Measurements from ENCODE around the gene CNTN2.

CNTN2 gene

DNA sequence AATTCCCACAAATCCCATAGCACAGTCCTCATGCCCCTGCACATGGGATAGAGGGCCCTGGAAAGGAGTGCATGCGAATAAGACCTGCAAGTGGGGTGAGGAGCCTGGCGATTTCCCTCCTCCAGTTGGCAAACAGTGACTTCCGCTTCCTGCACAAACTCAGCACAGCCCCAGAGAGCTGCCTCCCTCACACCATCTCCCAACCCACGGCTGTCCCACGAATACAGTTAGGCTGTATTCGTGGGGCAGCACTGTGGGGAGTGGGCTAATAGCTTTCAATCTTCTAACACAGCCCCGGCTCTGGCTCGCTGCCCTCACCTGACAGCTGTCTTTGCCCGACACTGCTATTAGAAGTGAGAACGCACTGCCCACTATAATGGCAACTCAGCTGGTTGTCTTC lies 28.2 kb upstream of the CNTN2 start:
- Histone ChIP-seq H3K36me3 (ENCODE audit: insufficient read depth, low read length) (no peaks in the 10 kb centered on the region; the same call in 1 of the 2 replicates), H3K9me3 (ENCODE audit: control insufficient read depth, insufficient read depth, low read length) (no peaks in the 10 kb centered on the region), H3K4me1 (ENCODE audit: insufficient read depth, low read length) (peaks cover 12% of the 10 kb centered on the region; the same call in 1 of the 2 replicates), H3K9ac (ENCODE audit: low read depth, low read length) (no peak overlapping the region)

DNA sequence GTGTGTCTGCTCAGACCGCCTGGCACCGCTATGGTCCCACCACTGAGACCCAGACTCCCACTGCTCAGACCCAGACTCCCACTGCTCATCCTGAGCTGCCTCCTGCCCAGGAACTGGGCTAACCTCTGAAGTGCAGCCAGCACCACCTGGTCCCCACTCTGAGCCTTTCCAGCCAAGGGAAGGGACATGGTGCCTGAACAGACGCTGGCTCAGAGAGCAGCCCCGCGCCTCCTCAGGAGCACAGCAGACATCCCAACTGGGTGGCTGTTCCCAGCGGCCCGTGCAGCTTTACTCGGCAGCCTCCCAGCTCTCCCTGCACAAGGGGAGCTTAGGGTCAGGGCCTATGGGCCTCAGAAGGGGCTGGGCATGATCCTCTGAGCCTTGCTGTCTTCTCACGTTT lies 27.8 kb upstream of the CNTN2 start:
- Histone ChIP-seq H3K9ac (ENCODE audit: low read depth, low read length) (no peak overlapping the region), H3K36me3 (ENCODE audit: insufficient read depth, low read length) (no peaks in the 10 kb centered on the region; the same call in 1 of the 2 replicates), H3K9me3 (ENCODE audit: control insufficient read depth, insufficient read depth, low read length) (no peaks in the 10 kb centered on the region), H3K4me1 (ENCODE audit: insufficient read depth, low read length) (peaks cover 12% of the 10 kb centered on the region; the same call in 1 of the 2 replicates)

DNA sequence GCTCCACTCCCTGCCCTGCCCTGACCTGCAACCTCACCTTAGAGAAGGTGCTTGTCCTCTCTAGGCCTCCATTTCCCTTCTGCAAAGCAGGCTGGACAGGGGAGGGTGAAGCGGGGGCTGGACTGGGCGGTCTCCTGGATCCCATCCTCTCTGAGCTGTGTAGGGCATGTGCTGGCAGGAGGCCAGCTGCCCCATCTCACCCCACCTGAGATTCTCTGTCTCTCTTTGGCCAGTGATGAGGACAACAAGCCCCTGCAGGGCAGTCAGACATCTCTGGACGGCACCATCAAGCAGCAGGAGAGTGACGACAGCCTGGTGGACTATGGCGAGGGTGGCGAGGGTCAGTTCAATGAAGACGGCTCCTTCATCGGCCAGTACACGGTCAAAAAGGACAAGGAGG lies 26.9 kb upstream of the CNTN2 start:
- Histone ChIP-seq H3K36me3 (ENCODE audit: insufficient read depth, low read length) (no peaks in the 10 kb centered on the region; the same call in 1 of the 2 replicates), H3K4me1 (ENCODE audit: insufficient read depth, low read length) (peaks cover 12% of the 10 kb centered on the region; the same call in 1 of the 2 replicates), H3K9ac (ENCODE audit: low read depth, low read length) (no peak overlapping the region), H3K9me3 (ENCODE audit: control insufficient read depth, insufficient read depth, low read length) (no peaks in the 10 kb centered on the region)

DNA sequence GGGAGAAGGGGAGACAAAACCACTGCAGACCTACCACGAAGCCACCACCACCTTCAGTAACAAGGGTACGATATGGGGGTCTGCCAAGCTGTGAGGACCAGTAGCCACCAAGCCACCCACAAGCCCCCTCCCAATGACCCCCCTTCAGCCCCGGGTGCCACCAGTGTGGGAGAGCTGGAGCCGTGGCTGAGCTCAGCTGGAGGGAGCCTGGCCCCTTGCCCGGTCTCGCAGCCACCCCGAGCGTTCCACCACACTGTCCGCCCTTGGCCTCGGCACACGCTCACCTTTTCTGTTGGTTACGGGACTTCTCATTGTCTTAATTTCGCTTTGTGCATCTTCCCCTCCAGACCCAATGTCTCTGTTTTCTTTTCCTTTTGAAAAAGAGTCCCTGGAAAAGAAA lies 26.4 kb upstream of the CNTN2 start:
- Histone ChIP-seq H3K36me3 (ENCODE audit: insufficient read depth, low read length) (no peaks in the 10 kb centered on the region), H3K9ac (ENCODE audit: low read depth, low read length) (no peak overlapping the region), H3K4me1 (ENCODE audit: insufficient read depth, low read length) (peaks cover 12% of the 10 kb centered on the region; the same call in 1 of the 2 replicates), H3K9me3 (ENCODE audit: control insufficient read depth, insufficient read depth, low read length) (no peaks in the 10 kb centered on the region)

DNA sequence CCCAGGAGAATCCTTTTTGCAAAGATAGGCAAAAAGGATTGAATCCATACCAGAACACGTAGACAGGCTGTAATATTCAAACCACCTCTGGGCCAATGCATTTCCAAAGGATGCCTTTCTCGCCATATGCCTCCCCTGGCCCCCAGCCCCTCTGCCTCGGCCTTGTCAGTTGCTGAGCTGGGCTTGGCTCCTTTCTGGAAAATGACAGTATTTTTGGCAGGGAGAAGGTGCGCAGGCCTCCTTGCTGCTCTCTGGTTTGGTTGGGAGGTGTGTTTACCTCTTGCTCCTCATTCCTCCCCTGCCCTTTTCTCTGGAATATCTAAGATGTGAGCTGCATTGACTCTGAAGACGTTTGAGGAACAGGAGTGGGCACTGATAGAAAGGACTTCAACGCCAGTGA lies 26.0 kb upstream of the CNTN2 start:
- no peak overlapping the region for H3K9ac ChIP-seq (ENCODE audit: low read depth, low read length)
- no peaks in the 10 kb centered on the region for H3K9me3 ChIP-seq (ENCODE audit: control insufficient read depth, insufficient read depth, low read length)
- H3K36me3 ChIP-seq (ENCODE audit: insufficient read depth, low read length), result no peaks in the 10 kb centered on the region
- H3K4me1 ChIP-seq (ENCODE audit: insufficient read depth, low read length), result peaks cover 12% of the 10 kb centered on the region; the same call in 1 of the 2 replicates

DNA sequence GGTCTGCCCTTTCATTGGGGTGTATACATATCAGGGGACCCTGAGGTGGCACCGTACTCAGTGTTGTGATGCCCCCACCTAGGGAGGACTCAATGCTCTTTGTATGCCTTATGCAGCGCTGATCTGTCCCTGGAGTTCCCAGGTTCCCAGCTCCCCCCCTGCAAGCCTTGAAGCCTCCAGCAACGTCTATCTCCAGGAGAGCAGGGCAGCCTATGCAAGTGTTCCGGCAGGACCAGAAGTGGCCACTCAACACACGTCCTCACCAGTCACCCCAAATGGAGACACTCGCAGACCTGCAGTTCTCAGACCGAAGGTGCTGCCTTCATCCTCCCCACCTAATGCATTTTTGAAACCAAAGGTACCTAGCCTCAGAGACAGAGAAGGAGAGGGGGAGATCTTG lies 25.2 kb upstream of the CNTN2 start:
- H3K36me3 ChIP-seq (ENCODE audit: insufficient read depth, low read length), result no peaks in the 10 kb centered on the region
- no peak overlapping the region for H3K9ac ChIP-seq (ENCODE audit: low read depth, low read length)
- no peaks in the 10 kb centered on the region for H3K9me3 ChIP-seq (ENCODE audit: control insufficient read depth, insufficient read depth, low read length)
- H3K4me1 ChIP-seq (ENCODE audit: insufficient read depth, low read length), result peaks cover 6% of the 10 kb centered on the region; the same call in 1 of the 2 replicates

DNA sequence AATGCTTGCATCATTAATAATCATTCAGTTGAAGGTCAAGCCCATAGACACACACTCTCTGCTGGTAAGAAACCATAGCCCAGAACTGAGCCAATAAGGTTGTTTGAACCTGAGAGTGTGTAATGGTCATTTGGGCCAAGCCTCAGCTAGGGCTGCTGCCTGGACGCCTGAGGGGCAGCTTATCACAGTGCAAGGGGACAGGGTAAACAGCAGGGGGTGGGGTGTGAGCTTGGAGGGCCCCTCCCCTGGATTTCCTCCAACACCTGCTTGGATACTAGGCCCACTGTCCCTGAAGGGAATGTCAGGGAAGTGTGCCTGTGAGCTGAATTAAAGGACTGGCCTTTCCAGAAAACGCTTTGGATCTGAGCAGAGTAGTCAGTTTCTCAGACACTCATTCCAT lies 24.6 kb upstream of the CNTN2 start:
- Histone ChIP-seq H3K9me3 (ENCODE audit: control insufficient read depth, insufficient read depth, low read length) (no peaks in the 10 kb centered on the region), H3K9ac (ENCODE audit: low read depth, low read length) (no peak overlapping the region), H3K4me1 (ENCODE audit: insufficient read depth, low read length) (peaks cover 6% of the 10 kb centered on the region; the same call in 1 of the 2 replicates), H3K36me3 (ENCODE audit: insufficient read depth, low read length) (no peaks in the 10 kb centered on the region)

DNA sequence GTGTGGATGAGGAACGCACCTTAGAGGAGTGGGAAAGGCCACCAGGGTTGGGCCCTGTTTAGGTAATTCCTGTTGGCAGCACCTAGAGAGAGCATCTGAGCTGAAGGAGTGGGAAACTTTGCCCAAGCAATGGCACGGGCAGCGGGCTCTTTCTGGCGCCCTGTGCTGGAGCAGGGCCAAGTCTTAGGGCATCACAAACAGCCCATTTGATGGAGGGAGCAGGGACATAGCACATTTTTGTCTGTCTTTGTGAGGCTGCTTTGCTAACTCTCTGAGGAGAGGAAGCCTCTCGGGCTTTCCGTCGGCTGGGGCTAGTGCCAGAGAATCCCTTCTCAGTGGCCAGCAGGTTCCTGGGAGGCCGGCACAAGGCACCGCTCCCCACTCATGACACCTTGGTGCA lies 22.5 kb upstream of the CNTN2 start:
- Histone ChIP-seq H3K4me1 (ENCODE audit: insufficient read depth, low read length) (0 out of 2 replicates have a peak, but pooled peaks cover 1% of the 10 kb centered on the region), H3K36me3 (ENCODE audit: insufficient read depth, low read length) (no peaks in the 10 kb centered on the region), H3K9me3 (ENCODE audit: control insufficient read depth, insufficient read depth, low read length) (no peaks in the 10 kb centered on the region), H3K9ac (ENCODE audit: low read depth, low read length) (no peak overlapping the region)

DNA sequence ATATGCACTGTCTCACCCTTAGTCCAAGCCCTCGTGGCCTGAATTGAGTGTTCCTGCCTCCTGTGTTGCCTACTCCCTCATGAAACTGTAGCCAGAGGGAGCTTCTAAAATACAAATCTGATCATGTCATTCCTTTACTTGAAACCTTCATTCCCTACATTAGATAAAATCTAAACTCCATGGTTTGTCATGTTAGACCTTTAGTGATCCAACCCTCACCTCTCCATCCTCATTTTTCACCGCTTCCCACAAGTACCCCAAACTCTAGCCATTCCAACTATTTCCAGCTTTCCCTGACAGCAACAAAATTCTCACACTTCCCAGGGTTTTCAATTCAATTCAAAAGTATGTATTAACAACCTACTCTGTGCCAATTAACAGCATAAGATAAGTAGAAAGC lies 18.3 kb upstream of the CNTN2 start:
- Histone ChIP-seq H3K36me3 (ENCODE audit: insufficient read depth, low read length) (no peaks in the 10 kb centered on the region), H3K4me1 (ENCODE audit: insufficient read depth, low read length) (peaks cover 8% of the 10 kb centered on the region), H3K9ac (ENCODE audit: low read depth, low read length) (no peak overlapping the region), H3K9me3 (ENCODE audit: control insufficient read depth, insufficient read depth, low read length) (no peaks in the 10 kb centered on the region)

DNA sequence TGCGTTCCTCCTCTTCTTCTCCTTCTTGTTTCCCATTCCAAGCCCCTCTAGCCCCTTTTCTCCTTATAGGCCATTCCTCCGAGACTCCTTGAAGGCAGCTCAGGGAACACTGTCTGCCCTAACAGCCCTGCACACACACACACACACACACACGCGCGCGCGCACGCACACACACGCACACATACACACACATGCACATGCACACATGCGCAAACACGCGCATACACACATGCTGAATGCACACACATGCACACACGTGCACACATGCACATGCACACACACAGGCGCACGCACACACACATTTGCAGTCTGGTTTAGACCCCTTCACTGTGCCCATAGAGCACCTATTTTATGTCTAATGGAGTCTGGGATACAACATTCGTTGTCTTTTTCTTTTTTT lies 17.8 kb upstream of the CNTN2 start:
- Histone ChIP-seq H3K4me1 (ENCODE audit: insufficient read depth, low read length) (peaks cover 8% of the 10 kb centered on the region), H3K9me3 (ENCODE audit: control insufficient read depth, insufficient read depth, low read length) (no peaks in the 10 kb centered on the region), H3K9ac (ENCODE audit: low read depth, low read length) (no peak overlapping the region), H3K36me3 (ENCODE audit: insufficient read depth, low read length) (no peaks in the 10 kb centered on the region)

DNA sequence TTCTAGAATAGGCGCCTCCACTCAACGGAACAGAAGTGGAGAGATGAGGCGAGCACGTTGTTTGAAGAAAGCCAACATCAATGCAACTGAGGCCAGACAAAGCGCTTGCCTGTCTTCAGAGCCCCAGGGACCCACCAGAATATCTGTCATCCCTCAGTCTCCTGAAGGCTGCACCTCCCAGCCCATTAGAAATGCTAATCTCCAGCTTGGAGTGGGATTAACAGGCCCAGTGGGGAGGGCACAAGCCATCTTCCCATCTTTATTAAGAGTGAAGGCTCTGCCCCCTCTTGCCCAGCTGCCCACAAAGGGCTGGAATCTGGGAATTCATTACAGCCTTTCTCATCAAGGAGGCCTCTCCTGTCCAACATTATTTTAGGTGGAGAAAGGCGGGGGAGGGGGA lies 16.8 kb upstream of the CNTN2 start:
- Histone ChIP-seq H3K9me3 (ENCODE audit: control insufficient read depth, insufficient read depth, low read length) (no peaks in the 10 kb centered on the region), H3K9ac (ENCODE audit: low read depth, low read length) (no peak overlapping the region), H3K36me3 (ENCODE audit: insufficient read depth, low read length) (no peaks in the 10 kb centered on the region), H3K4me1 (ENCODE audit: insufficient read depth, low read length) (peaks cover 8% of the 10 kb centered on the region)

DNA sequence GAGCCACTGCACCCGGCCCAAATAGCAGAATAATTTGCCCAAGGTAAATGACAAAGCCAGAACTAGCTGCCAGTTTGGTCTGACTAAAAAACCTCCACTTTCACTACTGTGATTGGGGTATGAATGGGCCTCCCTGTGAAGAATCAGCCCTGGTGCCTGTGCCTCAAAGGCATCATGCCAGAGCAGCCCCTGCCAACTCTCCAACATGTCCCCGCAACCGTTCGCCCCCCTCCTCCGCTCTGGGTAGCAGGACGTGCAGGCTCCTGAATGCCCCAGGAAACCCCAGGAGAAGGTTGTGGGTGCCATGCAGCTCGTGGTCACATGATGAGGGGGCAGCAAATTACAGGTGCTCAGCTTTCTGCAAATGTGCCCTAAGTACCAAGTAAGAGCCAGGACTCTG lies 14.6 kb upstream of the CNTN2 start:
- Histone ChIP-seq H3K9ac (ENCODE audit: low read depth, low read length) (no peak overlapping the region), H3K9me3 (ENCODE audit: control insufficient read depth, insufficient read depth, low read length) (no peaks in the 10 kb centered on the region), H3K36me3 (ENCODE audit: insufficient read depth, low read length) (no peaks in the 10 kb centered on the region), H3K4me1 (ENCODE audit: insufficient read depth, low read length) (peaks cover 8% of the 10 kb centered on the region)

DNA sequence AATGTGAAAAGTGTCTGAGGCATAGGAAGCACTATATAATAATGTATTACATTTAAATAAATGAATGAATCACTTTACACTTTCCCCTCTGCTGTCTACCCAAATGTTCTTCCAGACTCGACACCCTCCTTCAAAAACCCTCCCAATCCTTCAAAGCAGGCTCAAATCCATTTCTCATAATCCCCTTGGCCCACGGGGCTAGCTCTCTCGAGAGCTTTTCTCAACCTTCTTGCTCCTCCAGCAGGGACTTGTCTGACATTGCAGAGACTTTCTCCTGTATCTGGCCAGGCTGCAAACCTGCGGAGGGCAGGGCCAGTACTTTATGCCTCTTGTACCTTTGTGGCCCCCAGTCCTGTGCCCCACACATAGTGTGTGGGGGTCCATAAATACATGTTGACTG lies 14.1 kb upstream of the CNTN2 start:
- Histone ChIP-seq H3K4me1 (ENCODE audit: insufficient read depth, low read length) (peaks cover 8% of the 10 kb centered on the region), H3K9ac (ENCODE audit: low read depth, low read length) (no peak overlapping the region), H3K9me3 (ENCODE audit: control insufficient read depth, insufficient read depth, low read length) (no peaks in the 10 kb centered on the region), H3K36me3 (ENCODE audit: insufficient read depth, low read length) (no peaks in the 10 kb centered on the region)

DNA sequence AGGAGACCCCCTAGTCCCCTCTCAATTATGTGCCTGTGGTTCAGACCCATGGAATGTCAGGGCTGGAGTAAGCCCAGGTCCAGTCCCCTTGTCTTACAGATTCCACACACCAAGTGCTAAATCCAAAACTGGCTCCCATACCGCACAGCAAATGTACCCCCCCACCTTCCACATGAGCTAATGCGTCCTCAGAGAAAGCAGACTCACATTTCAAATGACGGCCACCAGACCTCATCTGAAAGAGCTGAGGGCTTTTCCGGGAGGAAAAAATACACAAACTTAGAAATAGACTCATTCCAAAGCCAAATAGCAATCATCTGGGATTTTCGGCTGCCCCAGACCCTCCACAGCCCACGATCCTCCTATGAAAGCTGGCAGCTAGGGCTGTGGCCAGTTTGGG lies 12.8 kb upstream of the CNTN2 start:
- Histone ChIP-seq H3K9ac (ENCODE audit: low read depth, low read length) (no peak overlapping the region), H3K4me1 (ENCODE audit: insufficient read depth, low read length) (peaks cover 8% of the 10 kb centered on the region), H3K9me3 (ENCODE audit: control insufficient read depth, insufficient read depth, low read length) (no peaks in the 10 kb centered on the region), H3K36me3 (ENCODE audit: insufficient read depth, low read length) (no peaks in the 10 kb centered on the region)

DNA sequence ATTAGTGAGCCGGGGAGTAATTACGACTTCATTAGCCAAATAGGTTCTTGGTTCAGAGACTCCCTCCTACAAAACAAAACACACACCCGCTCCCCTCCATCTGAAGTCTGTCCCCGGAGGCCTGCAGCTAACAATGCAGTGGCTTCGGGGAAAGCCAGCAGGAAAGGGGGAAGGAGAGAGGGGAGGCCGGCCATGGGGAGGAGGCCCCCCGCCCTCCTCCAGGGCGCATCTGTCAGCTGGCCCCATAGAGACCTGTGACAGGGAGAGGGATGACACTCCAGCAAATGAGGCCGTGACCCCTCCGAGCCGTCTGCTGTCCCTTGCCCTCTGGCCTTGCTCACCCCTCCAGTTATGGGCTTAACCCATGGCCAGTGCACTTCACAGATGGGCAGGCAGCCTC lies 12.1 kb upstream of the CNTN2 start:
- Histone ChIP-seq H3K9ac (ENCODE audit: low read depth, low read length) (no peak overlapping the region), H3K4me1 (ENCODE audit: insufficient read depth, low read length) (peaks cover 3% of the 10 kb centered on the region), H3K36me3 (ENCODE audit: insufficient read depth, low read length) (no peaks in the 10 kb centered on the region), H3K9me3 (ENCODE audit: control insufficient read depth, insufficient read depth, low read length) (no peaks in the 10 kb centered on the region)

DNA sequence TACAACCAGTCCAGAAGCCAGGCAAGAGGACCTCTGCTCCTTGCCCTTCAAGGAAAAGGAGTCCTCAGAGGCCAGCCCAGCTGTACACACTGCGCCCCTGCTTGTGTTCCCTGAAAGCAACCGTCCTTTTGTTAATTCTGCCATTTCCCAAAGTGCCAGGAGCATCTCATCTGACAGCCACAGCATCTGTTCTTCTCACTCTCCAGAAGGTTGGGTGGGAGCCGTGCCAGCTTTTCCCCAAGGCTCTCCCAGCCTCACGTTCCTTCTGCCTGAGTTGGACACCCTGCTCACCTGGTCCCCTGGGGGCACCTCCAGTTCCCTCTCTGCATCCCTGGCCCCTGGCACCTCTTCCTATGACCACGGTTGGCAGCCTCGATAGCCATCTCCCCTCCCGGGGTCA lies 10.5 kb upstream of the CNTN2 start:
- Histone ChIP-seq H3K4me1 (ENCODE audit: insufficient read depth, low read length) (no peaks in the 10 kb centered on the region), H3K9ac (ENCODE audit: low read depth, low read length) (no peak overlapping the region), H3K36me3 (ENCODE audit: insufficient read depth, low read length) (no peaks in the 10 kb centered on the region), H3K9me3 (ENCODE audit: control insufficient read depth, insufficient read depth, low read length) (no peaks in the 10 kb centered on the region)

All from ES-I3 (cell line).